Small intestine (tissue), 16 donors: Measurements from ENCODE around the gene PHYHD1. TPM values are rescaled to one million over a fixed set of nuclear protein-coding genes. Genes with fewer than 3 reads are reported as not detected.

Experiments used
- DNase-seq, 2 donors: peaks; one replicate each; pipeline versions ENCODE4 v3.0.0 to v3.0.0-alpha.2; 2013
- FAIRE-seq: peaks from 2 replicates; lab custom pipeline; 2012; peaks lifted over from hg19 to GRCh38; lab: Jason Lieb, UNC
- H3K27ac ChIP-seq, 3 donors: one replicate each; pipeline ENCODE4 v1.5.1; 2013; ENCODE audit warnings: low read length in 2 of 3, mild to moderate bottlenecking in 2 of 3, control low read depth in 1 of 3, inconsistent platforms in 1 of 3, low read depth in 1 of 3, moderate library complexity in 1 of 3
- H3K27me3 ChIP-seq, 3 donors: one replicate each; pipeline ENCODE4 v1.6.1; 2013; ENCODE audit warnings: low read length in 3 of 3, inconsistent platforms in 1 of 3; ENCODE audit not compliant: control insufficient read depth in 3 of 3, insufficient read depth in 3 of 3
- H3K36me3 ChIP-seq, 3 donors: one replicate each; pipeline ENCODE4 v1.6.1; 2013; ENCODE audit warnings: low read length in 3 of 3, inconsistent platforms in 1 of 3, low read depth in 1 of 3, mild to moderate bottlenecking in 1 of 3, moderate library complexity in 1 of 3; ENCODE audit not compliant: control insufficient read depth in 3 of 3, insufficient read depth in 2 of 3
- H3K4me1 ChIP-seq, 3 donors: one replicate each; pipeline ENCODE4 v1.6.1; 2013; ENCODE audit warnings: low read length in 2 of 3, inconsistent platforms in 1 of 3, low read depth in 1 of 3, mild to moderate bottlenecking in 1 of 3, moderate library complexity in 1 of 3; ENCODE audit not compliant: control insufficient read depth in 3 of 3, insufficient read depth in 2 of 3
- H3K4me3 ChIP-seq, 3 donors: one replicate each; pipeline ENCODE4 v1.5.1; 2013; ENCODE audit warnings: low read length in 3 of 3, control low read depth in 1 of 3, inconsistent platforms in 1 of 3, low read depth in 1 of 3, mild to moderate bottlenecking in 1 of 3, moderate library complexity in 1 of 3
- H3K9me3 ChIP-seq, 2 donors: one replicate each; pipeline ENCODE4 v1.6.1; 2013; ENCODE audit warnings: low read depth in 1 of 2, low read length in 1 of 2; ENCODE audit not compliant: control insufficient read depth in 2 of 2, insufficient read depth in 1 of 2
- WGBS, 3 donors: extraction: QIAGEN DNeasy Blood & Tissue Kit; methylation state at CpG; one replicate each; pipeline ENCODE4 v1.1.7; 2013; 5-methylcytosine and 5-hydroxymethylcytosine counted together
- long read RNA-seq, 10 donors: transcript quantifications; one replicate each; lab custom pipeline, GENCODE V29; 2026
- polyA plus RNA-seq, 4 donors: library from polyadenylated mRNA; stranded (reverse) in 3 of 4; unstranded in 1 of 4; fragments of 200-250 nt in 3 of 4; fragments of 120-200 nt in 1 of 4; gene quantifications; one replicate each; pipeline versions ENCODE4 v1.2.1 to v1.2.3, GENCODE V29; 2013
- donor health status: healthy with polysubstance abuse.
- donor health status: control.
- donor health status: control.
- donor health status: Bipolar disorder and iron deficiency.
- donor health status: healthy.

The PHYHD1 gene
- polyA plus RNA-seq, result 10 to 100 TPM in 1 of 4 donors, 1 to 10 TPM in 3; 1.1 to 25.8 (median 4.9) TPM
- long read RNA-seq, donor 1, result 0 reads
- long read RNA-seq, donor 2, result 0 reads
- long read RNA-seq, donor 3, result 0 reads
- long read RNA-seq, donor 4, result 0 reads
- long read RNA-seq, donor 5, result 0 reads
- long read RNA-seq, donor 6, result 0 reads
- long read RNA-seq, donor 7, result 0 reads
- long read RNA-seq, donor 8, result 0 reads
- long read RNA-seq, donor 9, result 0 reads
- long read RNA-seq, donor 10, result 0 reads

GRCh38 chr9:128920381-128921058 lies at the start of gene PHYHD1:
Gene PHYHD1 (plus strand): TSS chr9:128920982. CDS start chr9:128922324, 1,342 bp downstream.
- peaks cover 0 to 22% (median 0%) of the 10 kb centered on the region in 3 donors for H3K4me1 ChIP-seq
- peak within 1 kb of the TSS; percentile 6 to 78 (median 63) for H3K27ac ChIP-seq
- WGBS, 3 donors, result 65 to 76% (median 67%) methylated on average over 13 of the region's 13 CpGs

DNA sequence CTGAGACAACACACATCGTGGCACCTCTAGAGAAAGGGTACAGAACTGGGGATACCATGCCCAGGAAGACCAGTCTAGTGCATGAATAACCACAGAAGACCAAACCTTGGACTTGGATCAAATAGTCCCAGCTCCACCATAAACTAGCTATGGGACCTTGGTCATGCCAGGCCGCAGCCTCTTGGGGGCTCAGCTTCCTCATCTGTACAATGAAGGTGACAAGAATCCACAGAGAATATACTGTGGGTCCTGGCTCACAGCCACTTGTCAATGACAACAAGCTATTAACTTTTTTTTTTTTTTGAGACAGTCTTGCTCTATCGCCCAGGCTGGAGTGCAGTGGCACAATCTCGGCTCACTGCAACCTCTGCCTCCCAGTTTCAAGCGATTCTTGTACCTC lies 42.9 kb upstream of the PHYHD1 start:
- Histone ChIP-seq H3K9me3 (no peaks in the 10 kb centered on the region), H3K27me3 (no peaks in the 10 kb centered on the region), H3K27ac (no peak overlapping the region), H3K4me1 (peaks cover 0 to 13% (median 0%) of the 10 kb centered on the region in 3 donors), H3K36me3 (no peaks in the 10 kb centered on the region), H3K4me3 (no peak overlapping the region)
- 80 to 86% (median 81%) methylated on average over 5 of the region's 5 CpGs for WGBS, 3 donors
- FAIRE-seq (no peak), DNase-seq (peak in 1 of 2 donors; percentile 26)

More at GRCh38 chr9:128920381-128921058, at the start of gene PHYHD1:
- Histone ChIP-seq H3K36me3 (peaks cover 2 to 31% (median 2%) of the 10 kb centered on the region in 3 donors), H3K27me3 (no peaks in the 10 kb centered on the region), H3K4me3 (peak within 1 kb of the TSS in 1 of 3 donors; percentile 68), H3K9me3 (no peaks in the 10 kb centered on the region)
- FAIRE-seq (no peak), DNase-seq (peak in 1 of 2 donors; percentile 18)

GRCh38 chr9:128881884-128882676 lies 38.7 kb upstream of the PHYHD1 start, which contains the start of the genes KYAT1 and LRRC8A:
Gene KYAT1 (minus strand): TSS chr9:128881950. CDS start chr9:128845405, 36,545 bp downstream.
Gene LRRC8A (plus strand): TSS chr9:128882133. CDS start chr9:128907165, 25,032 bp downstream.
- peak; percentile 97 to 99 for DNase-seq
- H3K36me3 ChIP-seq, result peaks cover 0 to 27% (median 4%) of the 10 kb centered on the region in 3 donors
- WGBS, 3 donors, result 0 to 1% (median 1%) methylated on average over 42 to 70 of the region's 70 CpGs

DNA sequence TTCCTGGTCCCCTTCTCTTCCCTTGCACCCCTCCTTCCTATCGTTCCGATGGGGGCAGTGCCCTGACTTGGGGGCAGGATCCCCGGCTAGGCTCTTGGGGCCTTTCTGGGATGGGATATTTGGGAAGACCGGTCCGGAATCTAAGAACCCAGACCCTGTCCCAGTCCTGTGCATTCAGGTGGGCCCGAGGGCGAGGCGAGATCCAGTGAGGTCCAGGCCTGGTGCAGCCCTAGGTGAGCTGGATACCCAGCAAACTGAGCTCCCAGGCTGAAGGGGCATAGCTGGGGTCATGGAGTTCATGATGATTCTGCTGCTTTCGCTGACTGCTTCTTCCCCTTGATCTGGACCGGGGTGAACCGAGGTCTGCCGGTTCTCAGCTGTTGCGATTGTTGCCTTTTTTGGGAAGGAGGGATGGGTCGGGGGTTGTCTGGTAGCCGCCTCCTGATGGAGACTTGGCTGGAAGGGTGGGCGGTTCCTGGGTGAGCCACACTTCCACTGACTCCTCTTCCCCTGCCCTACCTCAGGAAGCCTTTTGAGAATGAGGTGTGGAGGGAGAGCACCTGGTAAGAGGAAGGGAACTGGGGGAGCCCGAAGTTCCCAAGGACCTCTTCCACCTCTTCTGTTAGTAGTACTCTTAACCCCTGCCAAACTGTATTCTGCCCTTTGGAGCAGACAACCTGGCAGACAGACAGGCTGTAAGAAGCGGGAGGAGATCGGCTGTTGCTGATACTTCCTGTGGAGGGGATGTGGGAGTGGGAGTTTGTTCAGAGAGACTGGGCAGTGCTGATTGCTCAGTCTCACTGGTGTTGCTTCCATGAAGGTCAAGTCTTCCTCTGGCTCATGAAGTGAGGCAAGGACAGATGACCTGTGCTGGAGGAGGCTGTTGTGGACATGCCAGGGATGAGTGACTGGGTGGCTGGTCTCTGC lies 37.8 kb upstream of the PHYHD1 start:
- 0 to 1% (median 0%) methylated on average over 18 to 19 of the region's 19 CpGs for WGBS, 3 donors

More at GRCh38 chr9:128881884-128882676, 38.7 kb upstream of the PHYHD1 start, which contains the start of the genes KYAT1 and LRRC8A:
- H3K4me1 ChIP-seq, result peaks cover under 1 to 19% (median 3%) of the 10 kb centered on the region in 3 donors
- H3K9me3 ChIP-seq, result no peaks in the 10 kb centered on the region
- peak within 1 kb of the TSS; percentile 75 to 88 (median 86) for H3K27ac ChIP-seq
- FAIRE-seq, result no peak
- H3K4me3 ChIP-seq, result peak within 1 kb of the TSS; percentile 73 to 96 (median 95)
- no peaks in the 10 kb centered on the region for H3K27me3 ChIP-seq

GRCh38 chr9:128884164-128884563 lies 36.6 kb upstream of the PHYHD1 start:
- 87 to 94% (median 92%) methylated on average over 2 of the region's 2 CpGs for WGBS, 3 donors
- peaks cover 3 to 43% (median 6%) of the 10 kb centered on the region in 3 donors for H3K36me3 ChIP-seq
- H3K9me3 ChIP-seq, result no peaks in the 10 kb centered on the region
- DNase-seq, result no peak
- H3K4me1 ChIP-seq, result peaks cover 2 to 19% (median 3%) of the 10 kb centered on the region in 3 donors
- no peak overlapping the region for H3K4me3 ChIP-seq
- no peak overlapping the region for H3K27ac ChIP-seq
- H3K27me3 ChIP-seq, result no peaks in the 10 kb centered on the region
- no peak for FAIRE-seq

More for the DNA sequence above, 37.8 kb upstream of the PHYHD1 start:
- Histone ChIP-seq H3K9me3 (no peaks in the 10 kb centered on the region), H3K27ac (peak overlapping the region; percentile 75 to 88 (median 86)), H3K4me1 (peaks cover 2 to 19% (median 3%) of the 10 kb centered on the region in 3 donors), H3K27me3 (no peaks in the 10 kb centered on the region), H3K36me3 (peaks cover 1 to 31% (median 6%) of the 10 kb centered on the region in 3 donors), H3K4me3 (peak overlapping the region; percentile 73 to 96 (median 95))
- FAIRE-seq (no peak), DNase-seq (peak; percentile 27 to 49)

DNA sequence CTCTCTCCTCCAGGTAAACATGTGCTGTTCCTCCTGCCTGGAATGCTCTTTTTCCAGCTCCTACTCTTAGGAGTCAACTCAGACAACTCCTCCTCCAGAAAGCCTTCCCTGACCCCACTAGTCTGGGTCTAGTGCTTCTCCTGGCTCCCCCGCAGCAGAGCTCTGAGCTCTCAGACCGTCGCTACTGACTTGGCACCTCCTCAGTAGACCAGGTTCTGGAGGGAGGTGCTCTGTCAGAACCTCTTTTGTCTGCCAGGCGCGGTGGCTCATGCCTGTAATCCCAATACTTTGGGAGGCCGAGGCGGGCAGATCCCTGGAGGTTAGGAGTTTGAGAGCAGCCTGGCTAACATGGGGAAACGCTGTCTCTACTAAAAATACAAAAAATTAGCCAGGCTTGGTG lies 35.4 kb upstream of the PHYHD1 start:
- Histone ChIP-seq H3K36me3 (peaks cover 3 to 53% (median 6%) of the 10 kb centered on the region in 3 donors), H3K4me3 (no peak overlapping the region), H3K27ac (no peak overlapping the region), H3K9me3 (no peaks in the 10 kb centered on the region), H3K4me1 (peaks cover 2 to 9% (median 3%) of the 10 kb centered on the region in 3 donors), H3K27me3 (no peaks in the 10 kb centered on the region)
- WGBS, 3 donors, result 93 to 96% (median 94%) methylated on average over 8 of the region's 8 CpGs
- FAIRE-seq, result no peak
- no peak for DNase-seq

DNA sequence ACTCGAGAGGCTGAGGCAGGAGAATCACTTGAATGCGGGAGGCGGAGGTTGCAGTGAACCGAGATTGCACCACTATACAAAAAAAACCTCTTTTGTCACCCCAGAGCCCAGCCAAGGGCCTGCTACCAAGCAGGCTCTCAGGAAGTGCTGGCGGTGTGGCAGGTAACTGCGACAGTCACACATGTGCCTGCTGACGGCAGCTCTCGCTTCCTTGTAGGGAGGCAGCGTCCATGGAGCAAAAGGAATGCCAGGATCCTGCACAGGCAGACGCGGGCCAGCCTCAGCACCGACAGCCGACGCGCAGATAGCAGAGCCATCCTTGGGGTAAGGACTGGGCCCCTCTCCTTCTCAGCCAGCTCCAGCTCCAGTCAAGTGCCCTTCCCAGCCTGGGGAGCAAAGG lies 35.0 kb upstream of the PHYHD1 start:
- Histone ChIP-seq H3K27me3 (no peaks in the 10 kb centered on the region), H3K36me3 (peaks cover 3 to 57% (median 6%) of the 10 kb centered on the region in 3 donors), H3K9me3 (no peaks in the 10 kb centered on the region), H3K4me3 (no peak overlapping the region), H3K4me1 (peaks cover 2 to 9% (median 3%) of the 10 kb centered on the region in 3 donors), H3K27ac (no peak overlapping the region)
- 86 to 94% (median 89%) methylated on average over 15 of the region's 15 CpGs for WGBS, 3 donors
- DNase-seq (no peak), FAIRE-seq (no peak)
